HG03025 (cell line): ENCODE results near the gene GLT6D1.

Source experiments
- ATAC-seq: cut with Tn5 transposase; IDR thresholded peaks from one replicate; pipeline ENCODE4 v1.9.1; 2021; ENCODE audit warnings: mild to moderate bottlenecking, moderate library complexity; ENCODE audit not compliant: unreplicated experiment, low FRiP score

Gene GLT6D1

DNA sequence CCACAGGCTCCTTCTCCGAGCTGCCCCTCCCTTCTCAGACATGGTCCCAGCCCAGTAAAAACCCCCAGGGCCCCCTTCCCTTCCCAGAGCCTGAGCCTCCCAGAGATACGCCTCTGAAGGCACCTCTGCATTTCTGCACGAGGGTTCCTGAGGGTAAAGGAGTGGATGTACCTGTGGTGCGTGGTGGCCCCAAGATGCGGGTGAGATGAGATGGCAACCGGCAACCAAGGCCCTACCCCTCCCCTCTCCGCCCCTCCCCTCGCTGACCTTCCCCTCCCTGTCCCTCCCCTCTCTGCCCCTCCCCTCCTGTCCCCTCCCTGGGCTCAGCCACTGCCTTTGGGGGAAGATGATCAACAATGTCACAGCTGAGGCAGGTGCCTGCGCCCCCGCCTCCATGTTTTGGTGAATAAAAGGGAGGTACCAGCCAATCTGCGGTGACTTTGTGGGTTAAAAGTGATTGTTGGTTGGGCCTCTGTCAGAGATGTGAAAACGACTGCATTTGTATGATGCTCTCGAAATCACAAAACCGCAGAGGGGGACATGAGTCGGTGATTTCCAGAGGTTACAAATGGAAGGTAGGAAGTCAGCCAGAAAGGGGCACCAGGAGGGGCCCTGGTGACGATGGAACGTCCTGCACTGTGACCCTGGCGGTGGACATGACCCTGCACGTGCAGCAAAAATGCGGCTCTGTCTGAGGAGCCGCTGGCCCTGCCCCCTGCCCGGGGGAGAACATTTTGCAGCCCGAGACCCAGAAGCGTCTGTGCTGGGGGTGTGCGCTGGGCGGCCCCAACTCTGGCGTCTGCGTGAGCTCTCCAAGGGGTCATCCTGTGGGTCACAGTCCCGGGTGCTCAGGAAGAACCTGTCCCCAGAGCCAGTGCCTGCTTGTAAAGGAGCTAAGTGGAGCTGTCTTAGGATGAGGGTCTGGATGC lies 27.5 kb upstream of the GLT6D1 start:
- no peak for ATAC-seq

DNA sequence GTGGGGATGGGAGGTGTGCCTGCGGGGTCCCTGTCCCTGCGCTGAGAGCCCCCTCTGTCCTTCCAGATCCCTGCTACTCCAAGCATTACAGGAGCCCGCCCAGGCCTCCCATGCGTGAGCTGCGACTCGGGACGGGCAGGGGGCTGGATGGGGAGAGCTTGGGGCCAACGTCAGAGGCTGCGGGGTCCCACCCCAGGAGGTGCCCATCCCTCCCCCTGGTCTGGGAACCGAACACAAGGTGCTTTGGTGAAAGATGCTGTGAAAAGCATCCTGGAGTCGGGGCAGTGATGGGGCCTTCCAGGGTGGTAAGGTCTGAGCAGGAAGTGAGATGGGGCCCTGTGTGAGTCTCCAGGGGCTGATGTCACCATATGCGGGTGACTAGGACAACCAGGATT lies 26.5 kb upstream of the GLT6D1 start:
- ATAC-seq, result no peak

DNA sequence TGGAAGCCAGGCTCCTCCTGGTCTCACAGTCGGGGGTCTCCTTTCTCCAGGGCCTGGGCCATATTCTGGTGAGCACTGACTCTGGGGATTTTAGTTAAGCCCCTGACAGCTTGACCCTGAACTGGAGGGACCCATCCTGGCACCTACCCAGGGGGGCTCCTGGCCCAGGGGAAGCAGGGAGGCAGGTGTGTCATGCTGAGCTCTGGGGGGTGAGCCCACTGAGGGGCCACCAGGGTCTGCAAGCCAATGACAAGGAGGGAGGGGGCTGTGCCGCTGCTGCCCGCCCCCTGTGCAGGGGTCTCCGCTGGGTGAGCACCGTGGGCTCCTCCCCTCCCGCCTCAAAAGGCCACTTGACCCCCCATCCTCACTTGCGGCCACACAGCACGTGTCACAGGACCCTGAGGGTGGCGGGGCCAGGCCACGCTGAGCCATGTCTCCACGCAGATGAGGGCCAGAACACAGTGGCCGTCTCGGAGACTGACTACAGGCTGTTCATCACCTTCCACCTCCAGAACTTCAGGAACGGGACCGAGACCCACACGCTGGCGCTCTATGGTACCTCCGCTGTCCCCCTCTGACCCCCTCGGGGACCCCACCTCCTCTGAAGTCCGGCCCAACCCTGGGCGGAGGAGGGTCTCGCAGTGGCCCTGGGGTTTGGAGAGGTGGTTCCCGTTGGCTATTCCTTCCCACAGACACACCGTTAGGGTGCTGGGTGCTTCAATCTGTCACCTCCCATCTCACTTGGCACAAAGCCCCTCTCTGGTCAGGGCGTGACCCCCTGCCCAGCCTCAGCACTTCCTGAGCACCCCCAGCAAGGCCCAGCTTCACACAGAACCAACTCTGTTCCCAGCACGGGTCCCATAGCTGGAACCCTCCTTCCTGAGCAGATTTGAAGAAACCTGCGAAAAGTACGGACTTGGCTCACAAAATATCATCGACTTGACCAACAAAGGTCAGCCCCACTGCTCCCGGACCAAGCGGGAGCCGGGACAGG lies 25.8 kb upstream of the GLT6D1 start:
- no peak for ATAC-seq

DNA sequence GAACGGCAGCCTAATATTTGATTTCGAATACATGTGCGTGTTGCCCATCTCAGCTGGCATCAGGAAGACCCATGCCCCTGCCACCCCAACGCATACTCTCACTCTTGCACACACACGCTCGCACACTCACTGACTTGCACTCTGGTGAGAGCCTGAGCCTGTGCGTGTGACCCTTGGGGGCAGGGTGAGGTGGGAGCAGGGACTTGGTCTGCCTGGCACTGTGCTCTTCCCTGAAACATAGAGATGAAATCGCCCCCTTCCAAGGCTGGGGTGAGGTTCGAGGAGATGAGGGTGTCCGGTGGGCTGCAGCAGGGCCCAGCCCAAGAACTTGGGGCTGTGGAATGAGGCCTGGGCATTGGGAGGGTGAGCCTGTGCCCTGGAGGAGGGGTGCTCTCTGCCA lies 24.9 kb upstream of the GLT6D1 start:
- ATAC-seq, result no peak

DNA sequence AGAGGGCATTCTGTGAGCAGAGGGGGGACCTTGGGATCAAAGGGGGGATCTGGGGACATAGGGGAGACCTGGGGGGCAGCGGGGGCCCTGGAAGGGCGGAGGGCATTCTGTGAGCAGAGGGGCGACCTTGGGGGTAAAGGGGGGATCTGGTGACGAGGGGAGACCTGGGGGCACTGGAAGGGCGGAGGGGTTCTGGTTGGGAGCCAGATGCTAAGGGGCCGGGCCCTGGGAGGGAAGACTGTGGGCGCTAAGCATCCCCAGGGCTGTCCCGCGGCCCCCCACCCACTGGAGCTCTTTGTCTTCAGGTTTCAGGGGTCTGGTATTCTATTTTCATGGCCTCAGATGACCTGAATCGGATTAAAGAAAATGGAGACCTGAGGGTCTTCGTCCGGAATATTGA lies 24.5 kb upstream of the GLT6D1 start:
- ATAC-seq, result no peak

DNA sequence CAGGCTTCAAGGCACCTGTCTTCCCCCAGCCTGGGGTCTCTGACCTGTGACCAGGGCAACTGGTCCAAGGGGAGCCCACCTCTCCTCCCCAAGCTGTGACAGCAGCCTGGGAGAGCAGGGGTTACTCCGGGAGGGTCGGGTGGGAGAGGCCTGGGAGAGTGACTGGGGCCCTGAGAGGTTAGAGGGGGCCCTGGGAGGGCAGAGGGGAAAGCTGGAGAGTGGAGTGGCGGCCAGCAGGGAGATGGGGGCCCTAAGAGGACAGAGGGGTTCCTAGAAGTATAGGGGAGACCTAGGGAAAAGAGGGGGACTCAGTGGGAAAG lies 24.1 kb upstream of the GLT6D1 start:
- no peak for ATAC-seq

DNA sequence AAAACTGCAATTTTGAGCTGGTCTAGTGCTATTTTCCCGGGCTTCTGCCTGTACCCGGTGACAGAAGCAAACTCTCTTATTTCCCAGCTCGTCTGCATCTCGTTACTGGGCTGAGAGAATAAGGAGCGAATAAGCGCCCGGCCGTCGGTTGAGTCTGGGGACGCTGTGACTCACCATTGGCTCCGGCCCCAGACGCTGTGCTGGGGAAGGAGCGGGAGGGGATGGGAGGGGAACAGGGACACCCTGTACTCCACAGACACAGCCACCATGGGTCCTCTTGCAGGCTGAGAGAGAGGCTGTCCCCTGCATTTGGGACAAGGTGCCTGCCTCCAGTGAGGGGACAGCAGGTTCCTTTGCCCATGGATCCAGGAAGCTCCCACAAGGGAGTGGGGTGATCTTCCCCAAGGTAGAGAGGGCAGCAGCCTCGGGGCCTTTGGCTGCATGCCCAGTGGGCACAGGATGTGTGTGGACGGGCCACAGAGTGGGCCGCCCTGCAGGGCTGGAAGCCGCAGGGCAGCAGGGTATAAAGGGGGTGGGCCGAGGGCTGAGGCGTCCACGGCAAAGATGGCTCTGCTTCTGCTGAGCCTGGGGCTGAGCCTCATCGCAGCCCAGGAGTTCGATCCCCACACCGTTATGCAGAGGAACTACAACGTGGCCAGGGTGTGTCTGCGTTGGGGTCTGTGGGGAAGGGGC lies 23.6 kb upstream of the GLT6D1 start, which contains the start of gene LCN9:
TSS of gene LCN9 (plus strand) at position 552 of the 693 bp plus-strand sequence. CDS start at position 565, 13 bp downstream.
- no peak for ATAC-seq

DNA sequence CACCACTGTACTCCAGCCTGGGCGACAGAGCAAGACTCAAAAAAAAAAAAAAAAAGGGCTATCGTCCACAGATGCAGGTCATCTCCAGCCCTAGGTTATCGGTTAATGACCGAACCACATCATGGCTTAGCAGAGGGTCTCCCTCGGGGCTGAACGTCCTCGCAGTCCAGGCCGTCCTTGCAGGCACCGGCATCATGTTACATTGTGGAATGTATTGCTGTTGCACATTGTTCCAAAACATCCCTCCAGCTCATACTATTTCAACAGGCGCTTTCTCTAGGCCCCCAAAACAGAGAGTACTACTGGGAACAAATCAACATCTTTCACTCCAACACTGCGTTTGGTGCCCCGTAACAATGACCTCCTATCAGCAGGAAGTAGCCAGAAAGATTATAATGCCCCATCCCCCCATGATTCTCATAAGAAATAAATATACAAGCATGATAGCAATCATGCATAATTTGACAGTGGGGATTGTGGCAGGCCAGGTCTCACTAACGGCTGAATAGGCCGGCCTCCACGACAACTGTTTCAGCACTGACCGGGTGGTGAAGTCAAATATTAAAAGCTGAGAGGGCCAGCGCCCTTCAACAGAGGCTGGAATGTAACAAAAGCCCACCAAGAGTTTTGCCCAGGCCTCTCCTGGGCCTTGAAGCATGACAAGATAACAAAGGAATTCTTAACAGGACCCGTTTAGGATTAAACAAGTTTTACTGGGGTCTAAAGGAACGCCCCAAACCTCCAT lies 22.6 kb upstream of the GLT6D1 start:
- ATAC-seq, result no peak

DNA sequence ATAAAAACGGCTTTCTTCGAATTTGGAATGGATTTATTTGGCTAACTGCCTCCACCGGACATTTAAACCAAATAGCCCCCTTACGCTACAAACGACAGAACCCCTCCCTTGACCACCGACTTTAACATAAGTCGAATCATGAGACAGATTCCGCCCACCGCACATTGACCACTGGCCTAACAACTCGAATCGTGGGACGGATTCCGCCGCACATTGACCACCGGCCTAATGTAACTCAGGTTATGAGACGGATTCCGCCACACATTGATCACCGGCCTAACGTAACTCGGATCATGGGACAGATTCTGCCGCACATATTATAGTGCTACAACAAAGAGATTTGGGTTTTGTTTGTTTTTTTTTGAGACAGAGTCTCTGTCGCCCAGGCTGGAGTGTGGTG lies 21.1 kb upstream of the GLT6D1 start:
- no peak for ATAC-seq

DNA sequence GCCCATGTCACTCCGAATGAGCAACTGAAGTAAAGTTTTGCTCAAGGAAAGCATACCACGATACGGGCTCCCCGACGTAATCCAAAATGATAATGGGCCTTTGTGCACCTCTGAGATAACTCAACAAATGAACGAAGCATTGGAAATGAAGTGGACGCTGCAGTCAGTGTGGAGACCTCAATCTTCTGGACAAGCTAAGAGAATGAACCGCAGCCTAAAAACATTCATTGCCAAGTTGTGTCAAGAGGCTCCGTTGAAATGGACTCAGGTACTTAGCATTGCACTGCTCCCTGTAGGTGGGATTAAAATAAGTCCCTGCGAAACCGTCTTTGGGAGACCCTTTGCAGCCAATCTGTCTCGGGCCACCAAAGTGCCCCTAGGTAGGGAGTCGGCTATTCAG lies 19.9 kb upstream of the GLT6D1 start:
- ATAC-seq, result no peak

DNA sequence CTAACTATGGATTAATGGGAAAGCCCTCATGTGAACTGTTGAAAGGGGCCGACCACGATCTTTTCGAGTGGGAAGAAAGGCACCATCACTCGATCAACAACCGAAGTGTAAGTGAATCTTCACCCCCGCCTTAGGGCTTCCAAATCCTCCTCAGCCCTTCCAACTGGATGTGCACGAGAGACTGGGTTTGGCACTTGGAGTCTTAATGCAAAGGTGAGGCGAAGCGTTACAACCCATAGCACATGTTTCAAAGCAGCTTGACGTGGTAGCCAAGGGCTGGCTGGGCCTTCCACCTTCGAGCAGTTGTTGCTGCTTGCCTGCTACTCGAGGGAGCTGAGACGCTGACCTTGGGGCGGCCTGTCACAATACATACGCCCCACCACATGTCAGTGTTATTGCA lies 18.1 kb upstream of the GLT6D1 start:
- ATAC-seq, result no peak

DNA sequence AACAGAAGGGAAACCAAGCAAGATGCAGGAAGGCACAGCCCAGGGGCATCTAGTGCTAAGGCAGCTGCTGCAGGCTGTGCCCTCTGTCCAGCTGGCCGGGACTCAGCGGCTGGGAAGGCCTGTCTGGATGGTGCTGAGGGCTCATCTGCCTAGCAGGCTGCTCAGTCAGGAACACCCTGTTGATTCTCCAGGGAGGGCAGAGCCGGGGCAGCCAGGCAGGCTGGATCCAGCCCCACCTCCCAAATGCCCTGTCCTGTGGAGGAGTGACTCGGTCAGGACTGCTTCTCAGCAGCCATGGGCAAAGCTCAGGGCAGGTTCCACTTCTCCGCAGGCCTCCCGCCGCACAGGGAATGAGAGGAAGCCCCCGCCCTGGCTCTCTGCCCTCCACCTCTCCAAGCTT lies 16.0 kb upstream of the GLT6D1 start:
- ATAC-seq, result no peak

DNA sequence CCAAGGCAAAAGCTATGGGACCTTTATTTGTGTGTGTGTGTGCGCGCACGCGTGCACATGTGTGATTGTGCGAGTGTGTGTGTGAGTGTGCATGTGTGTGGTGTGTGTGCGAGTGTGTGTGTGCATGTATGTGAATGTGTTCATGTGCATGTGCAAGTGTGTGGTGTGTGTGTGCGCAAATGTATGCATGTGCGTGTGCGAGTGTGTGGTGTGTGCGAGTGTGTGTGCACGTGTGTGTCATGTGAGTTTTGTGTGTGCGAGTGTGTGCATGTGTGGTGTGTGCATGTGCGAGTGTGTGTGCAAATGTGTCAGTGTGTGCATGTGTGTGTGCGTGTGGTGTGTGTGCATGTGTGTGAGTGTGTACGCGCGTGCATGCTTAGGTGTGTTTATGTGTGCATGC lies 11.1 kb upstream of the GLT6D1 start:
- no peak for ATAC-seq

DNA sequence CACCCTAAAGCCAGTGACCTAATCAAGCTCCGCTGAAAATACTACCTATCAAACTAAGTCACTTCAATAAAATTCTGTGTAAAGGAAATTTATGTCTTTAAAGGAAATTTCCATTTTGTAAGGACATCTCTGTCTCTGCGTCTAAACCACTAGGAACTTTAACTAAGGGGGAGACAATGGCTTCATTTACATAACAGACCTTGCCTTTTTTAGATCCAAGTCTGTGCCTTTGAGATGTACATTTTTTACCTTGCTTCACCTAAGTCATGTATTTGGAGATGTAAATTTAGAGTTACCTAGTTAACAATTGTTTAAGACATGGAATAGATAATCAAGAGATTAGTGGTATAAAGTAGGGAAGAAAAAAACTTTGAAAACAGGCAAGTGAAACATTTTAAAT lies 10.2 kb upstream of the GLT6D1 start:
- ATAC-seq, result no peak

DNA sequence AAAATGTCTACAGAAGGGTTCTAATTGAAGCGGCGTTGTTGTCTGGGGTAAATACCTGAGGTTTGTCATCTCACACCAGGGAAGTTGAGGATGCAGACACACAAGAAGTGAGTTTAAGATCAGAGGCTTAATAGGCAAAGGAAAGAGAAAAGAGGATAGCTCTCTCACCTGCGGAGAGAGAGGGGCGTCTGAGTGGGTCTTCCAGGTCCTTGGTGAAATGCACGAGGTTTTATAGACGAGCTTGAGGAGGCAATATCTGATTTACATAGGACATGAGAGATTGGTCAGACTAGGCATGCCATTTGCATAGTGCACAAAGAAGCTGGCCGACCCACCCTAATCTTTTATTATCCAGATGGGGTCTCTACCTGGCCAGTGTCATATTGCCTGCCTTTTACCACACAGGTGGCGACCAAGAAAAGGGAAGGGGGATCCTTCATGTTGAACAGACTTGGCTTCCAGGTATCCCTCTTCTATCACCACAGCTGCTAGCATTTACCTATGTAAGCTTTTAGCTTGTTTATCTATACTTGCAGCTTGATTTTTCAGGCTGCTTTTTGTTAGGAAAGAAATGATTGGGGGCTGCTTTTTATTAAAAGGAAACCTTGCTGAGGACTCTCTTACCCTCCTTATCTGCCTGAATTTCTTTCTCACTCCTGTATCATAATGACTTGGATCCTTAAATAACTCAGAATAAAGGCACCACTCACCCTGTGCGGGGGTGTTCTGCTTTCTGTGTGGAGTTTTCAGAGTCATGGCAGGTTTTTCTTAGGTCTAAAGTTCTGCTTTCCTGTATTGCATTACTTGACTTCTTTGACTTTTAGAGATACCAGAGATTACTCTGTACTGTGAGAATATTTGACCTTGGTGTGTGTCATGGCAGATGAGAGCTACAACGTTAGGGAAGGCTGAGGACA lies 9.4 kb upstream of the GLT6D1 start:
- ATAC-seq, result no peak

DNA sequence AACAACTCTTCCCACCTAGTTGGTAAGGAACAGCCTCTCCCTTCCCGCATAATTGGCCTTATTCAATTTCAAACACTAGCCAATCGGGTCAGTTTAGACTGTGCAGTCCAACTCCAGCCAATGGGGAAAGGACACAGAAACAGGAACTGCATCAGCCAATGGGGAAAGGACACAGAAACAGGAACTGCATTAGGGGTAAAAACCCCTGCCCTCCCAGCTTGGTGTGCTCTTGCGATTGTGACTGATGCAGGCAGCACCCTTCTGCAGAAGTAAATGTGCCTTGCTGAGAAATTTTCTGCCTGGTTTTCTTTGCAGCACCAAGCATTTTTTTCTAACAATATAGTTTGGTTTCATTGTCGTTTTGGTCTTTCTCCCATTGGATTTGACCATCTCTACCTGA lies 8.5 kb upstream of the GLT6D1 start:
- no peak for ATAC-seq

DNA sequence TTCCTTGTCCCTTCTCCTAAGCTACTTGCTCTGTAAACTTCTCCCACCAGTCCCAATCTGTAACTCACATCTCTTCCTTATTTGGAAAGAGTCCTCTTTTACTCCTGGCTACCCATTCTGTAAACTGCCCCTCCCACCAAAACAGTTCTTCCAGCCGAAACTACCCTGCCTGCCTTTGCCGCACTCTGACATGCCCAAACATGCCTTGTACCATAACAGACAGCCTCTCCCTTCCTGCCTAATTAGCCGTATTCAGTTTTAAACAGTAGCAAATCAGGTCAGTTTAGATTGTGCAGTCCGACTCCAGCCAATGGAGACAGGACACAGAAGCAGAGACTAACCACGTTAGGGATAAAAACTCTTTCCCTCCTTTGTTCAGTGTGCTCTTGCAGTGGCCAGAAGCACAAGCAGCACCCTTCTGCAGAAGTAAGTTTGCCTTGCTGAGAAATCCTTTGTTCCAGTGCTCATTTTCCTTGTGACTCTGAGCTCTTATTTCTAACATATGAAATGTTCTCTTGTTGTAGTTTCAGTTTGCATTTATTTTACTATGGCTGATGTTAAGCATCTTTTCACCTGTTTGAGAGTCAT lies 5.4 kb upstream of the GLT6D1 start:
- ATAC-seq, result no peak

DNA sequence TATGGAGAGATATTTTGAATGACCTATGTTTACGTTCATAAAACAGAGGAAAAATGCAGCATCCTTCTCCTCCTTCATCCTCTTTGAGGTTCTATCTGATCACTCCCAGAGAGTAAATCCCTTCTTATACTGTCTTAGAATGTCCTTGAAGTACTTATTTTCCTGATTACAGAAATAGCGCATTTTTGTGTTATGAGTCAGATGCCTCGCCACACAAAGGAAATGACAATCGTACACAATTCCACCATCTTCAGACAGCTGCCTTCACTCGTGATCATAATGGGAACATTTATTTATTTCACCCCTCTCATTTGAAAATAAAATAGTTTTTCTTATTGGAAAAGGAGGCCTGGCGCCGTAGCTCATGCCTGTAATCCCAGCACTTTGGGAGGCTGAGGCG lies 2.4 kb upstream of the GLT6D1 start:
- ATAC-seq, result no peak

DNA sequence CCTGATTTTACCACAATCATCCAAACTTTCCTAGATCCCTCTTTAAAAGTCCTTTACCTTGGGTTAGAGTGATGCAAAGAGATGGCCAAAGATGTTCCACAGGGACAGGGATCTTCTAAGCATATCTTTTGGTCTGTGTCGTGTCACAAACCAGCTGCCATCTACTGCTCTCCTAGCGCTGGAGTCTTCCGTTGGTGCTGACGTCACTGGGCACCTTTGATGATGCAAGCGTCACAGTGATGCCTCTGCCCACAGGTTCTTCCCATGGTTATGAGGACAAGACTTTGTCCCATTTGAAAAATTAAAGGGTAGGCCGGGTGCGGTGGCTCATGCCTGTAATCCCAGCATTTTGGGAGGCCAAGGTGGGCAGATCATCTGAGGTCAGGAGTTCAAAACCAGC lies 1.7 kb upstream of the GLT6D1 start:
- ATAC-seq, result no peak
